RCC 7860 (cell line): Measurements from ENCODE around the gene EXOSC5.
"Not testable (repeated sequence)": the region's sequence is repeated elsewhere in the genome, so short reads cannot be mapped to it uniquely, and the experiment has no call there.

ENCODE experiments used
- DNase-seq: peaks from one replicate; pipeline ENCODE4 v3.0.0-alpha.2; 2015; ENCODE audit warnings: low spot score
- FAIRE-seq: peaks from 2 replicates; lab custom pipeline; 2012; peaks lifted over from hg19 to GRCh38; lab: Jason Lieb, UNC

EXOSC5 gene

GRCh38 chr19:41408846-41409245 is 11.7 kb upstream of the EXOSC5 start:
- not testable (repeated sequence) for DNase-seq, FAIRE-seq

GRCh38 chr19:41408256-41408655 is 11.1 kb upstream of the EXOSC5 start:
- DNase-seq (no peak), FAIRE-seq (no peak)

- DNase-seq: peak; percentile 69
- peak; percentile 52 for FAIRE-seq
Measured at GRCh38 chr19:41407271-41407670, 10.1 kb upstream of the EXOSC5 start.

- DNase-seq: no peak
- FAIRE-seq: no peak
Measured at GRCh38 chr19:41405776-41406175, 8.6 kb upstream of the EXOSC5 start.

- no peak for FAIRE-seq
- DNase-seq: no peak
Measured at GRCh38 chr19:41403181-41403970, 6.2 kb upstream of the EXOSC5 start.

GRCh38 chr19:41402010-41402409 is 4.9 kb upstream of the EXOSC5 start:
- no peak for FAIRE-seq

GRCh38 chr19:41401483-41401882 is 4.3 kb upstream of the EXOSC5 start:
- no peak for DNase-seq
- no peak for FAIRE-seq

More at GRCh38 chr19:41402010-41402409, 4.9 kb upstream of the EXOSC5 start:
- no peak for DNase-seq

- FAIRE-seq (no peak), DNase-seq (no peak)
Measured at GRCh38 chr19:41399525-41399924, 2.4 kb upstream of the EXOSC5 start.

- DNase-seq (no peak), FAIRE-seq (no peak)
Measured at GRCh38 chr19:41399091-41399490, 1.9 kb upstream of the EXOSC5 start.

- no peak for DNase-seq
Measured at GRCh38 chr19:41398598-41398997, 1.4 kb upstream of the EXOSC5 start.

GRCh38 chr19:41398050-41398418 is 875 bp upstream of the EXOSC5 start:
- DNase-seq (no peak), FAIRE-seq (no peak)

More at GRCh38 chr19:41398598-41398997, 1.4 kb upstream of the EXOSC5 start:
- FAIRE-seq: no peak

GRCh38 chr19:41395355-41395754 is 1.8 kb downstream of the EXOSC5 start:
- FAIRE-seq: no peak
- DNase-seq: no peak

GRCh38 chr19:41392775-41393174 is 4.4 kb downstream of the EXOSC5 start:
- no peak for FAIRE-seq

GRCh38 chr19:41391618-41392017 is 5.5 kb downstream of the EXOSC5 start:
- DNase-seq: no peak
- FAIRE-seq: no peak

More at GRCh38 chr19:41392775-41393174, 4.4 kb downstream of the EXOSC5 start:
- no peak for DNase-seq

GRCh38 chr19:41386442-41386841 is 10.7 kb downstream of the EXOSC5 start:
- FAIRE-seq (no peak), DNase-seq (no peak)

- FAIRE-seq: peak; percentile 34
Measured at GRCh38 chr19:41384351-41384750, 12.8 kb downstream of the EXOSC5 start.

GRCh38 chr19:41381536-41381935 is 15.6 kb downstream of the EXOSC5 start:
- DNase-seq: not testable (repeated sequence)

More at GRCh38 chr19:41384351-41384750, 12.8 kb downstream of the EXOSC5 start:
- DNase-seq: peak; percentile 23

GRCh38 chr19:41377977-41378709 is 19.0 kb downstream of the EXOSC5 start:
- FAIRE-seq (no peak), DNase-seq (no peak)

More at GRCh38 chr19:41381536-41381935, 15.6 kb downstream of the EXOSC5 start:
- FAIRE-seq: not testable (repeated sequence)

GRCh38 chr19:41376998-41377365 is 20.2 kb downstream of the EXOSC5 start:
- FAIRE-seq: no peak
- no peak for DNase-seq

GRCh38 chr19:41376241-41376997 is 20.7 kb downstream of the EXOSC5 start, which contains the start of gene TMEM91:
TMEM91 (plus strand) TSS chr19:41376533; CDS start chr19:41378310, 1,777 bp downstream.
- no peak for FAIRE-seq

GRCh38 chr19:41373993-41374392 is 23.2 kb downstream of the EXOSC5 start:
- no peak for FAIRE-seq
- DNase-seq: no peak

More at GRCh38 chr19:41376241-41376997, 20.7 kb downstream of the EXOSC5 start, which contains the start of gene TMEM91:
- no peak for DNase-seq
